Adrenal gland (tissue), 12 donors: ENCODE measurements around the gene ZNF559. TPM values are rescaled to one million over a fixed set of nuclear protein-coding genes. Genes with fewer than 3 reads are reported as not detected.

ENCODE experiments used
- DNase-seq, 7 donors: peaks; one replicate each; pipeline ENCODE4 v3.0.0-alpha.2; 2019 to 2020
- H3K27ac ChIP-seq, 5 donors: fragments of 200-600 bp; sonication (generic) in 4 of 5; 1 replicate in 3 of 5; 2 replicates in 2 of 5; pipeline versions ENCODE4 v1.5.1 to v1.8.0; 2016 to 2020; ENCODE audit warnings: mild to moderate bottlenecking in 1 of 5
- H3K27me3 ChIP-seq: fragments of 200-600 bp; 2 replicates; pipeline ENCODE4 v1.8.0; 2021
- H3K36me3 ChIP-seq, 2 donors: fragments of 200-600 bp; replicated peaks in 1 of 2; 1 replicate in 1 of 2; 2 replicates in 1 of 2; pipeline versions ENCODE4 v1.5.1 to v1.8.0; 2018 to 2022
- H3K4me1 ChIP-seq, 2 donors: fragments of 200-600 bp; replicated peaks in 1 of 2; 1 replicate in 1 of 2; 2 replicates in 1 of 2; pipeline versions ENCODE4 v1.5.1 to v1.8.0; 2018 to 2021
- H3K4me3 ChIP-seq, 4 donors: fragments of 200-600 bp; sonication (generic) in 3 of 4; one replicate each; pipeline ENCODE4 v1.5.1; 2016 to 2018
- H3K9me3 ChIP-seq, 3 donors: fragments of 200-600 bp; sonication (generic) in 1 of 3; replicated peaks in 1 of 3; 1 replicate in 2 of 3; 2 replicates in 1 of 3; pipeline versions ENCODE4 v1.5.1 to v1.8.0; 2016 to 2021
- POLR2A ChIP-seq, 2 donors: fragments of 450-650 bp; IDR thresholded peaks; one replicate each; pipeline ENCODE4 v1.6.1; 2017; ENCODE audit warnings: antibody characterized with exemption in 2 of 2, mild to moderate bottlenecking in 2 of 2, moderate library complexity in 1 of 2
- WGBS, 4 donors: extraction: QIAGEN DNeasy Blood & Tissue Kit in 2 of 4; methylation state at CpG; one replicate each; pipeline versions ENCODE4 v1.1.5 to v1.1.7; 2013 to 2017; 5-methylcytosine and 5-hydroxymethylcytosine counted together
- intact Hi-C, 2 donors: fragments of 100-400 bp; cut with DNase I; formaldehyde crosslinking; loops; one replicate each; pipeline versions ENCODE4 v1.14.1 to v1.15.0; 2022 to 2023
- polyA plus RNA-seq, 3 donors: library from polyadenylated mRNA; stranded (reverse); fragments of 200-250 nt in 2 of 3; fragments of 350-450 nt in 1 of 3; fragmentation: Illumina TruSeq in 1 of 3; extraction: RNeasy Lipid Tissue Mini Kit (QIAGEN cat#74804) in 1 of 3; gene quantifications; one replicate each; pipeline ENCODE4 v1.2.3, GENCODE V29; 2013 to 2014
- total RNA-seq, 9 donors: library from RNA; depleted of rRNA in 4 of 9; stranded (reverse); fragments of >200 nt in 4 of 9; fragments of 120-200 nt in 1 of 9; fragmentation: NEBNext Ultra II Directional in 1 of 9; extraction: Animal tissue kit (Norgen Biotek cat#: 25700) in 1 of 9; gene quantifications; one replicate each; pipeline versions ENCODE4 v1.1.0 to v1.2.4, GENCODE V29; 2013 to 2023
- TF ChIP-seq, protein P1 (sequence below), 6 experiments: fragments of 450-650 bp in 4 of 6; fragments of 200-600 bp in 2 of 6; sonication (generic) in 1 of 6; IDR thresholded peaks; 1 replicate in 5 of 6; 2 replicates in 1 of 6; pipeline versions ENCODE4 v1.5.1 to v1.8.0; 2016 to 2021; ENCODE audit warnings: antibody characterized with exemption in 6 of 6, mild to moderate bottlenecking in 2 of 6, moderate library complexity in 1 of 6
- donor health status: healthy with polysubstance abuse.
- donor health status: Bipolar disorder and iron deficiency.
- donor health status: DM: yes; HTN: yes; CAD: no.
- donor health status: DM: no; HTN: no; CAD: no.
- donor health status: DM: no; HTN: no; CAD: no.
- donor health status: DM: yes; HTN: yes; CAD: no.

Gene ZNF559
- total and polyA plus RNA-seq, 12 donors = 6.5 to 69.4 (median 21.6) TPM

- Histone ChIP-seq H3K27me3 (no peaks in the 10 kb centered on the region), H3K9me3 (peaks cover 3 to 71% (median 13%) of the 10 kb centered on the region in 3 donors), H3K27ac (no peak overlapping the region), H3K4me1 (no peaks in the 10 kb centered on the region), H3K36me3 (peaks cover 0 to 4% of the 10 kb centered on the region in 2 donors), H3K4me3 (no peak overlapping the region)
- no peak for TF ChIP-seq POLR2A (IDR thresholded peaks at IDR 0.05)
- TF ChIP-seq, protein P1, sequence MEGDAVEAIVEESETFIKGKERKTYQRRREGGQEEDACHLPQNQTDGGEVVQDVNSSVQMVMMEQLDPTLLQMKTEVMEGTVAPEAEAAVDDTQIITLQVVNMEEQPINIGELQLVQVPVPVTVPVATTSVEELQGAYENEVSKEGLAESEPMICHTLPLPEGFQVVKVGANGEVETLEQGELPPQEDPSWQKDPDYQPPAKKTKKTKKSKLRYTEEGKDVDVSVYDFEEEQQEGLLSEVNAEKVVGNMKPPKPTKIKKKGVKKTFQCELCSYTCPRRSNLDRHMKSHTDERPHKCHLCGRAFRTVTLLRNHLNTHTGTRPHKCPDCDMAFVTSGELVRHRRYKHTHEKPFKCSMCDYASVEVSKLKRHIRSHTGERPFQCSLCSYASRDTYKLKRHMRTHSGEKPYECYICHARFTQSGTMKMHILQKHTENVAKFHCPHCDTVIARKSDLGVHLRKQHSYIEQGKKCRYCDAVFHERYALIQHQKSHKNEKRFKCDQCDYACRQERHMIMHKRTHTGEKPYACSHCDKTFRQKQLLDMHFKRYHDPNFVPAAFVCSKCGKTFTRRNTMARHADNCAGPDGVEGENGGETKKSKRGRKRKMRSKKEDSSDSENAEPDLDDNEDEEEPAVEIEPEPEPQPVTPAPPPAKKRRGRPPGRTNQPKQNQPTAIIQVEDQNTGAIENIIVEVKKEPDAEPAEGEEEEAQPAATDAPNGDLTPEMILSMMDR (IDR thresholded peaks at IDR 0.05) = no peak
- intact Hi-C loops = no loop called here
- DNase-seq = no peak
These were observed 29.0 kb downstream of the ZNF559 start for GRCh38 chr19:9353011-9353410.

- Histone ChIP-seq H3K4me3 (no peak overlapping the region), H3K27me3 (no peaks in the 10 kb centered on the region), H3K27ac (no peak overlapping the region), H3K9me3 (peaks cover 3 to 70% (median 7%) of the 10 kb centered on the region in 3 donors), H3K4me1 (no peaks in the 10 kb centered on the region), H3K36me3 (peaks cover 0 to 5% of the 10 kb centered on the region in 2 donors)
- no peak for DNase-seq
- intact Hi-C loops = no loop called here
- TF ChIP-seq, protein P1 (IDR thresholded peaks at IDR 0.05) = no peak
- no peak for TF ChIP-seq POLR2A (IDR thresholded peaks at IDR 0.05)
- WGBS, 4 donors = 91 to 96% (median 92%) methylated on average over 2 of the region's 2 CpGs
These were observed 30.7 kb downstream of the ZNF559 start for GRCh38 chr19:9354651-9355050.

- Histone ChIP-seq H3K9me3 (peaks cover 0 to 61% (median 0%) of the 10 kb centered on the region in 3 donors), H3K27ac (no peak within 1 kb of the TSS), H3K4me3 (no peak within 1 kb of the TSS), H3K36me3 (peaks cover 0 to 1% of the 10 kb centered on the region in 2 donors), H3K27me3 (no peaks in the 10 kb centered on the region), H3K4me1 (no peaks in the 10 kb centered on the region)
- WGBS, 4 donors = 0 to 3% (median 1%) methylated on average over 3 to 28 of the region's 28 CpGs
- TF ChIP-seq, protein P1 (IDR thresholded peaks at IDR 0.05) = no peak
- no peak for TF ChIP-seq POLR2A (IDR thresholded peaks at IDR 0.05)
- intact Hi-C loops = no loop called here
- DNase-seq = no peak
These were observed 38.9 kb downstream of the ZNF559 start, which contains the start of gene ZNF177 for GRCh38 chr19:9362905-9363304. Gene ZNF177 (plus strand): TSS chr19:9363013. CDS start chr19:9378312, 15,299 bp downstream.

DNA sequence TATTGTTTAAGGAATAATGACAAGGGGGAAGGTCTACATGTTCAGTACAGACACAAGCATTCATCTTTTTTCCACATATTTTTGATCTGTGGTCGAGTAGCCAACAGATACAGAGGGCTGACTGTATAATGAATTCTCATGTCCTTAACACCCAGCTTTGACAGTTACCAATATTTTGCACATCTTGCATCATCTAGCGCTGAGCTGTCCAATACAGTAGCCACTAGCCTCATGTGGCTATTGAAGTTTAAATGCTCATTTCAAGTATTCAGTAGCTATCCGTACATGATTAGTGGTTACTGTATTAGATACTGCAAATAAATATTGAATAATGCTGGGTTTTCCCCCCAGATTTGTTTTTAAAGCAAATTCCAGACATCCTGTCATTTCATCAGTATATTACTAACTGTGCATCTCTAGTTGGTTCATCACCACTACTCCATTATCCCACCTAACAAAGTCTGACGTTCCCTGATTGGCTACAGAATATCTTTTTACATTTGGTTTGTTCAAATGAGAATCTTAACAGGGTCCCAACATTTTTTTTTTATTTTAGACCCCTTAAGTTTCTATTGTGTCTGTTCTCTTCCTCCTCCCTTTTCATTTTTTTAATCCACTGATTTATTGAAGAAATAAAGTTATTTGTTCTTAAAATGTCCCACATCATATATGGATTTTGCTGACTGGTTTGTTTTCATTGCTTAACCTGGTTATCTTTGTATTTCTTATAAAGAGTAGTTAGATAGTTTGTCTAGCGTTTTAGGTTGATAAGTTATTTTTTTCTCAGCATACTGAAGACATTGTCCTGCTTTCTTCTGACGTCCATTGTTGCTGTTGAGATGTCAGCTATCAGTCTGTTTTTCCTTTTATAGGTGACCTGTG, 47.0 kb downstream of the ZNF559 start:
- 92 to 95% (median 93%) methylated on average over 6 of the region's 6 CpGs for WGBS, 4 donors
- Histone ChIP-seq H3K4me1 (no peaks in the 10 kb centered on the region), H3K4me3 (no peak overlapping the region), H3K9me3 (peaks cover 0 to 75% (median 29%) of the 10 kb centered on the region in 3 donors), H3K27ac (no peak overlapping the region), H3K36me3 (no peaks in the 10 kb centered on the region), H3K27me3 (no peaks in the 10 kb centered on the region)
- no peak for DNase-seq
- intact Hi-C loops = no loop called here
- TF ChIP-seq, protein P1 (IDR thresholded peaks at IDR 0.05) = no peak
- no peak for TF ChIP-seq POLR2A (IDR thresholded peaks at IDR 0.05)
